Cardiac fibroblast (primary cell): ENCODE results near the gene DPP6.
"Not testable (repeated sequence)": the region's sequence is repeated elsewhere in the genome, so short reads cannot be mapped to it uniquely, and the experiment has no call there.

ENCODE experiments used
- DNase-seq, 2 donors: peaks; one replicate each; pipeline versions ENCODE4 v3.0.0 to v3.0.0-alpha.2; 2010; ENCODE audit warnings: low read depth in 2 of 2
- H3K4me3 ChIP-seq, 2 donors: replicated peaks in 1 of 2; 1 replicate in 1 of 2; 2 replicates in 1 of 2; pipeline ENCODE4 v1.5.1; 2011; ENCODE audit warnings: low read depth in 2 of 2, low read length in 2 of 2, mild to moderate bottlenecking in 2 of 2, moderate library complexity in 1 of 2
- TF ChIP-seq, protein P1 (sequence below): IDR thresholded peaks from one replicate; pipeline ENCODE4 v1.5.1; 2011; ENCODE audit warnings: low read depth, mild to moderate bottlenecking, low read length, inconsistent platforms

The DPP6 gene

DNA sequence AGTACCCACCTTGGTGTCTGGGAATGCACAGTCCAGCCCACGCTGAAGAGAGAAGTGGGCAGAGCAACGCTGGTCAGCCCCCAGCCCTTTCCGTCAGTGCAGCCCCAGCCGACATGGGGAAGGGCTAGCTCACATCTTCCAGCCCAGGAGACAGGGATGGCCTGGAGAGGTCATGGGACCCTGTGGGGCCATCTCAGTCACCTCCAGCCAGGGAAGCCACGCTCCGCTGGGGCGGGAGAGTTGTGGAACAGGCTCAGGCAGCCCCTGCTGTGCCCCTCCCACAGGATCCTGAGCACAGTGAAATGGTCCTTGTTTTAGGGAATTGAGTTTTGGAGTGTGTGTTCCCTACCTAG is 865.6 kb downstream of the DPP6 start:
- H3K4me3 ChIP-seq, result no peak overlapping the region
- DNase-seq, result no peak
- TF ChIP-seq, protein P1, sequence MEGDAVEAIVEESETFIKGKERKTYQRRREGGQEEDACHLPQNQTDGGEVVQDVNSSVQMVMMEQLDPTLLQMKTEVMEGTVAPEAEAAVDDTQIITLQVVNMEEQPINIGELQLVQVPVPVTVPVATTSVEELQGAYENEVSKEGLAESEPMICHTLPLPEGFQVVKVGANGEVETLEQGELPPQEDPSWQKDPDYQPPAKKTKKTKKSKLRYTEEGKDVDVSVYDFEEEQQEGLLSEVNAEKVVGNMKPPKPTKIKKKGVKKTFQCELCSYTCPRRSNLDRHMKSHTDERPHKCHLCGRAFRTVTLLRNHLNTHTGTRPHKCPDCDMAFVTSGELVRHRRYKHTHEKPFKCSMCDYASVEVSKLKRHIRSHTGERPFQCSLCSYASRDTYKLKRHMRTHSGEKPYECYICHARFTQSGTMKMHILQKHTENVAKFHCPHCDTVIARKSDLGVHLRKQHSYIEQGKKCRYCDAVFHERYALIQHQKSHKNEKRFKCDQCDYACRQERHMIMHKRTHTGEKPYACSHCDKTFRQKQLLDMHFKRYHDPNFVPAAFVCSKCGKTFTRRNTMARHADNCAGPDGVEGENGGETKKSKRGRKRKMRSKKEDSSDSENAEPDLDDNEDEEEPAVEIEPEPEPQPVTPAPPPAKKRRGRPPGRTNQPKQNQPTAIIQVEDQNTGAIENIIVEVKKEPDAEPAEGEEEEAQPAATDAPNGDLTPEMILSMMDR, result no peak

DNA sequence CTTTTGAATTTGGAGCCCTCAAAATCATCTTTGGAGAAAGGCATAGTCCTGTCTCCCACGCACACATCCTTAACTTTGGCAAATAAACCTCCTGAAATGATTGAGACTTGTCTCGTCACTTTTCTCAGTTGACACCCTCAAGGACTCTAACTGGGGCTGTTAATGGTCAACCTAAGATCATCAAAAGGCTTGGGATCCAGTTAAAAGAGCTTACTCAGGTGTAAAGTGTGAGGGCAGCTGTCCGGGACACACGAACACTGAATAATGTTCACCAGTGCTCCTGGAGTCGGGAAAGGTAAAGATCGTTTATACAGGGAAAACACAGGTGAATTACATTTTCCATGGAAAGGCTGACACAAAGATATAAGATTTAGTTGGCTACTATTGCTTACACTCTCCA is 866.1 kb downstream of the DPP6 start:
- TF ChIP-seq, protein P1, result no peak
- H3K4me3 ChIP-seq, result no peak overlapping the region
- no peak for DNase-seq

DNA sequence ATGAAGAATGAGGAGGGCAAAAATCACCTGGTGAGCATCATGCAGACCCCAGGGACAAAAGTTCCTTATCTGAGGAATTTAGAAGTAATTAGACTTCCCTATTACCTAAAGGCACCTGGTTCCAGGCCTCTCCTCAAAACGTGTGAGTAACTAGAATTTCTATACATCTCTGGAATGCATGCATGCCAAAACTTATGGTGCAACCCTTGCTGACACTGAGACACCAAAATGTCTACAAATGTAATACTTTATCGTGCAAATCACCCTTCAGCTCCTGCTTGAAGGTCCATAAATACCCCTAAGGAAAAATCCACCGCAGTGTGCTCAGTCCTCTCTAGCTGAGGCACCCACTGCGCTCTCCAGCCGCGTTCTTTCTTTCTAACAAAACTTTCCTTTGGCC is 866.5 kb downstream of the DPP6 start:
- TF ChIP-seq, protein P1, result no peak
- H3K4me3 ChIP-seq, result no peak overlapping the region
- no peak for DNase-seq

DNA sequence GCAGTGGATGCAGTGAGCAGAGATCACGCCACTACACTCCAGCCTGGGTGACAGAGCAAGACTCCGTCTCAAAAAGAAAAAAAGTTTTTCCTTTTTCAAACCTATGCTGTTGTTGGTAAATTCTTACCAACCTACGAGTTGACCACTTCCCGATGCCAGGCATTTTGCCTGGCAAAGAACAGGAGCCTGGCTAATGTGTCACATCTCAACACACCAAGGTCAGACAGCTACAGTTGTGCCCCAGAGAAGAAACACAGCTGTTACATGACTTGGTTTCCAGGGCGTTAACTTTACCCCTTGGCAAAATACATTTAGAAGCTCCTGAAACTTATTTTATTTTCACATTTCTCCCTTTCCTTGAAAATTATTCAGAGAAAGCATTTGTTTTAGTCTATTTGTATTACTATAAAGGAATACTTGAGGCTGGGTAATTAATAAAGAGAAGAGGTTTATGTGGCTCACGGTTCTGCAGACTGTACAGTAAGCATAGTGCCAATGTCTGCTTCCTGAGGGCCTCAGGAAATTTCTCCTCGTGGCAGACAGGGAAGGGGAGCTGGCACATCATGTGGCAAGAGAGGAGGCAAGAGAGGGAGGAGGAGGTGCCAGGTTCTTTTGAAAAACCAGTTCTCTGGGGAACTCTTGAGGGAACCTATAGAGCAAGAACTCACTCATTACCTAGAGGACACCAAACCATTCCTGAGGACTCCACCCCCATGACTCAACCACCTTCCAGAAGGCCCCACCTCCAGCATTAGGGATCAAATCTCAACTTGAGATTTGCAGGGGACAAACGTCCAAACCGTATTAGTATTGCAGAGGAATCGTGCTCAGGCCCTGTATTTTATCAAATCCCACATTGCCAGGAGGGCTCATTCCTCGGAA is 867.4 kb downstream of the DPP6 start:
- no peak overlapping the region for H3K4me3 ChIP-seq

GRCh38 chr7:154922472-154922871 is 870.3 kb downstream of the DPP6 start:
- H3K4me3 ChIP-seq, DNase-seq: not testable (repeated sequence)

More for the DNA sequence above, 867.4 kb downstream of the DPP6 start:
- DNase-seq, result no peak
- TF ChIP-seq, protein P1, result no peak

DNA sequence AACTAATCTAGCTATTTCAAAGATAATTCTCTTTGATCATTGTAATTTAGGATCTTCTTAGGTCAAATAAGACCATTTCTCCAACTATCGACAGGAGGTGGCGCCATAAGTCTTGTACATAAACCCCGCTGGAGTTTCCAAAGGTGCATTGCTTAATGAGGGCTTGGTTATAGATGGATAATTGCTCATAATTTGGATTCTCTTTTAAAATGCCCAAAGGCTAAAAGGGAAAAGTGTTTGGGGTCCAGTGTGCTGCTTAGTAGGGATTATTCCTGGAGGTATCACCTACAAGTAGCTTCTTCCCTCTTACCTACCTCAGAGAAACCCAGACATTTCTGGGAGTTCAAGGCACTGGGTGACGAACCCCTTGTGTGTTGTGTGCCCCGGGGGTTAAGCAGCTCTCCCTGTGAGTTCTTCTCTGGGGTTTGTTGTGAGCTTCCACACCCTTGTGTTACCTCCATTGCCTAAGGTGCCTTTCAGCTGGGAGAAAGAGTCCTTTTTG is 875.5 kb downstream of the DPP6 start:
- TF ChIP-seq, protein P1, result peak; percentile 62
- peak overlapping the region; percentile 59 to 65 for H3K4me3 ChIP-seq
- peak; percentile 95 to 96 for DNase-seq

DNA sequence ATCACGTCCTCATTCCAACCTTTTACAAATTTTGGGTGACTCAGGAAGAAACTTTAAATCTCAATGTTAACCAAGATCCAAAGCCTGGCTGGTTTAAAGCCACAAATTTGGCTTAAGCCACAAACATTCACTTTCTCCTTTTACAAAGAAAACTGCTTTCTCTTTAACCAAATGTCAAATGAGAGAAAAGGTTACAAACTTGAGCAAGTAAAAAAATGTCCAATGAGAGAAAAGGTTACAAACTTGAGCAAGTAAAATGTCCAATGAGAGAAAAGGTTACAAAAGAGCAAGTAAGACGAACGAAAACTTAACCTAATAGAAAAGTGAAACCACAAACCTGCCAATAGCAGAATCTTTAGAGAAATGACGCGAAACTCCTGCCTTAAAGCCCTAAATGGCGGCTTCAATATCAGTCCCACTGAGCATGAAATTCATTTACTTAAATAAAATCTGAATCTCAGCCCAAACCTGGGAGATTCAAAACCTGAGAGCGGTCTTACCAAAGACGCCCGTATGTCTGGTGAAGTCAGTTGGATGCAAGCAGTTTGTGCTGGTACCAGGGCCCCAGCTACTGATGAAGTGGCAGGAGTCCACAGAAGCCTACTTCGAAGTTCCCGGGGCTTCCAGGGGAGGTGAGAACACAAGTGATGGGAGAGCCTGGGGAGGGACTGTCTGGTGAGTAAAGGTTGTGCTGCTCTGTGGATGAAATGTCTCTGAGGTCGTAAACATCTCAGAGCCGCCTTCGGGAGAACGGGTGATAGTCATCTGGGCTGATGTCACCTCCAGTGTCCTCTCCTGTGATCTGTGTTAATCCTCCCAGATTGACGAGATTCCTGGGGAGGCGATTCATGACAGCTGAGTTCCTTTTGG is 876.2 kb downstream of the DPP6 start:
- TF ChIP-seq, protein P1, result no peak
- H3K4me3 ChIP-seq, result peak overlapping the region; percentile 59 to 65
- peak; percentile 96 to 97 for DNase-seq
